ENCODE results near the gene PLCG2.

PLCG2 gene

GRCh38 chr16:81880816-81881215 lies 101.7 kb downstream of the PLCG2 start:
- no peak for DNase-seq

GRCh38 chr16:81881228-81881627 lies 102.1 kb downstream of the PLCG2 start:
- DNase-seq, result no peak

- DNase-seq, result no peak
Observed at GRCh38 chr16:81882559-81882958, 103.5 kb downstream of the PLCG2 start.

- DNase-seq, result no peak
Observed at GRCh38 chr16:81883235-81883634, 104.1 kb downstream of the PLCG2 start.

GRCh38 chr16:81885976-81886586 lies 107.0 kb downstream of the PLCG2 start:
- no peak for DNase-seq

- no peak for DNase-seq
Observed at GRCh38 chr16:81888520-81889394, 109.7 kb downstream of the PLCG2 start.

- DNase-seq, result no peak
Observed at GRCh38 chr16:81891736-81892364, 112.8 kb downstream of the PLCG2 start.

- DNase-seq, result no peak
Observed at GRCh38 chr16:81894592-81894991, 115.5 kb downstream of the PLCG2 start.

- no peak for DNase-seq
Observed at GRCh38 chr16:81896902-81897301, 117.8 kb downstream of the PLCG2 start.

- DNase-seq, result no peak
Observed at GRCh38 chr16:81899601-81900000, 120.5 kb downstream of the PLCG2 start.

- no peak for DNase-seq
Observed at GRCh38 chr16:81900014-81900413, 120.9 kb downstream of the PLCG2 start.

GRCh38 chr16:81900456-81900855 lies 121.4 kb downstream of the PLCG2 start:
- DNase-seq, result no peak

- DNase-seq, result no peak
Observed at GRCh38 chr16:81901484-81901883, 122.4 kb downstream of the PLCG2 start.

GRCh38 chr16:81902025-81902424 lies 122.9 kb downstream of the PLCG2 start:
- no peak for DNase-seq

GRCh38 chr16:81904320-81904719 lies 125.2 kb downstream of the PLCG2 start:
- DNase-seq, result no peak

GRCh38 chr16:81905277-81905676 lies 126.2 kb downstream of the PLCG2 start:
- no peak for DNase-seq

- no peak for DNase-seq
Observed at GRCh38 chr16:81907681-81908080, 128.6 kb downstream of the PLCG2 start.

GRCh38 chr16:81908466-81909262 lies 129.6 kb downstream of the PLCG2 start:
- no peak for DNase-seq

GRCh38 chr16:81910366-81910885 lies 131.3 kb downstream of the PLCG2 start:
- DNase-seq, result no peak

- DNase-seq, result no peak
Observed at GRCh38 chr16:81912395-81912794, 133.3 kb downstream of the PLCG2 start.

- no peak for DNase-seq
Observed at GRCh38 chr16:81913222-81913621, 134.1 kb downstream of the PLCG2 start.

GRCh38 chr16:81917375-81917774 lies 138.3 kb downstream of the PLCG2 start:
- DNase-seq, result no peak

- DNase-seq, result no peak
Observed at GRCh38 chr16:81918927-81919326, 139.8 kb downstream of the PLCG2 start.

Measured in effector CD8-positive, alpha-beta T cell (primary cell).